Measurements from ENCODE around the gene SLC23A2.
"Not testable (repeated sequence)": the region's sequence is repeated elsewhere in the genome, so short reads cannot be mapped to it uniquely, and the experiment has no call there.

SLC23A2 gene

GRCh38 chr20:4869290-4870193 is 131.8 kb downstream of the SLC23A2 start:
- no peak for DNase-seq

GRCh38 chr20:4867051-4867450 is 134.3 kb downstream of the SLC23A2 start:
- no peak for DNase-seq

GRCh38 chr20:4866429-4866828 is 134.9 kb downstream of the SLC23A2 start:
- DNase-seq: no peak

GRCh38 chr20:4864311-4864752 is 137.0 kb downstream of the SLC23A2 start:
- no peak for DNase-seq

GRCh38 chr20:4862661-4863060 is 138.6 kb downstream of the SLC23A2 start:
- no peak for DNase-seq

- no peak for DNase-seq
Measured at GRCh38 chr20:4861961-4862360, 139.3 kb downstream of the SLC23A2 start.

- no peak for DNase-seq
Measured at GRCh38 chr20:4858000-4858399, 143.3 kb downstream of the SLC23A2 start.

- no peak for DNase-seq
Measured at GRCh38 chr20:4856022-4856755, 145.1 kb downstream of the SLC23A2 start.

GRCh38 chr20:4855555-4855954 is 145.8 kb downstream of the SLC23A2 start:
- no peak for DNase-seq

GRCh38 chr20:4855097-4855496 is 146.2 kb downstream of the SLC23A2 start:
- no peak for DNase-seq

GRCh38 chr20:4854561-4854901 is 146.8 kb downstream of the SLC23A2 start:
- no peak for DNase-seq

- no peak for DNase-seq
Measured at GRCh38 chr20:4853757-4854560, 147.4 kb downstream of the SLC23A2 start.

GRCh38 chr20:4853004-4853403 is 148.3 kb downstream of the SLC23A2 start:
- DNase-seq: no peak

- DNase-seq: no peak
Measured at GRCh38 chr20:4850960-4851359, 150.3 kb downstream of the SLC23A2 start.

- not testable (repeated sequence) for DNase-seq
Measured at GRCh38 chr20:4848829-4849228, 152.5 kb downstream of the SLC23A2 start.

GRCh38 chr20:4848041-4848440 is 153.3 kb downstream of the SLC23A2 start:
- no peak for DNase-seq

- no peak for DNase-seq
Measured at GRCh38 chr20:4846821-4847220, 154.5 kb downstream of the SLC23A2 start.

GRCh38 chr20:4844751-4845465 is 156.4 kb downstream of the SLC23A2 start:
- DNase-seq: no peak

GRCh38 chr20:4844325-4844724 is 157.0 kb downstream of the SLC23A2 start:
- DNase-seq: no peak

GRCh38 chr20:4840801-4841200 is 160.5 kb downstream of the SLC23A2 start:
- DNase-seq: no peak

- DNase-seq: no peak
Measured at GRCh38 chr20:4838526-4838925, 162.8 kb downstream of the SLC23A2 start.

GRCh38 chr20:4837760-4838159 is 163.6 kb downstream of the SLC23A2 start:
- no peak for DNase-seq

- no peak for DNase-seq
Measured at GRCh38 chr20:4836935-4837334, 164.4 kb downstream of the SLC23A2 start.

All from NK-92 treated with Interleukin-12 subunit alpha and Interleukin-12 subunit beta, amount 100 ng/mL, for 24 hours (cell line).